Transverse colon (tissue), 4 donors: ENCODE results near the gene ADGRF4. TPM values are rescaled to one million over a fixed set of nuclear protein-coding genes. Genes with fewer than 3 reads are reported as not detected.

Experiments
- DNase-seq: peaks from one replicate; pipeline ENCODE4 v3.0.0-alpha.2; 2019
- H3K27ac ChIP-seq, 4 donors: fragments of 200-600 bp; sonication (generic); 2 replicates each; pipeline ENCODE4 v1.5.1; 2016 to 2018; ENCODE audit warnings: inconsistent platforms in 4 of 4
- H3K27me3 ChIP-seq: fragments of 200-600 bp; sonication (generic); 2 replicates; pipeline ENCODE4 v1.5.1; 2017; ENCODE audit warnings: inconsistent platforms
- H3K36me3 ChIP-seq, 4 donors: fragments of 200-600 bp; sonication (generic); 2 replicates each; pipeline ENCODE4 v1.5.1; 2017 to 2019; ENCODE audit warnings: inconsistent platforms in 4 of 4
- H3K4me1 ChIP-seq, 4 donors: fragments of 200-600 bp; sonication (generic); 2 replicates each; pipeline ENCODE4 v1.5.1; 2017 to 2020; ENCODE audit warnings: inconsistent platforms in 4 of 4
- H3K4me3 ChIP-seq, 4 donors: fragments of 200-600 bp; sonication (generic); 1 replicate in 1 of 4; 2 replicates in 3 of 4; pipeline versions ENCODE4 v1.5.1 to v1.6.1; 2017 to 2019; ENCODE audit warnings: inconsistent platforms in 4 of 4
- H3K9me3 ChIP-seq, 2 donors: fragments of 200-600 bp; sonication (generic); 2 replicates each; pipeline ENCODE4 v1.5.1; 2017 to 2019; ENCODE audit warnings: inconsistent platforms in 2 of 2
- CTCF ChIP-seq, 5 experiments: fragments of 200-600 bp in 3 of 5; fragments of 450-650 bp in 2 of 5; sonication (generic) in 3 of 5; IDR thresholded peaks; 1 replicate in 2 of 5; 2 replicates in 3 of 5; pipeline ENCODE4 v1.5.1; 2016 to 2017; ENCODE audit warnings: antibody characterized with exemption in 5 of 5, inconsistent platforms in 3 of 5, mild to moderate bottlenecking in 2 of 5, moderate library complexity in 1 of 5
- EP300 ChIP-seq: sonication (generic); formaldehyde crosslinking; IDR thresholded peaks from one replicate; pipeline ENCODE4 v1.6.1; 2017; ENCODE audit warnings: antibody characterized with exemption, low read depth
- POLR2A ChIP-seq: fragments of 450-650 bp; IDR thresholded peaks from one replicate; pipeline ENCODE4 v1.6.1; 2016; ENCODE audit warnings: antibody characterized with exemption, mild to moderate bottlenecking, moderate library complexity
- POLR2AphosphoS5 ChIP-seq, 3 donors: sonication (generic); formaldehyde crosslinking; IDR thresholded peaks; one replicate each; pipeline ENCODE4 v1.6.1; 2016; ENCODE audit warnings: antibody characterized with exemption in 3 of 3
- WGBS, 2 donors: methylation state at CpG; one replicate each; pipeline ENCODE4 v1.1.5; 2018; ENCODE audit warnings: low coverage in 1 of 2; 5-methylcytosine and 5-hydroxymethylcytosine counted together
- in situ Hi-C, 4 donors: fragments of 200-750 bp; cut with MboI; loops; one replicate each; pipeline versions ENCODE4 v1.15.0 to v1.15.1; 2017; ENCODE audit warnings: low sequenced_read_pairs in 3 of 4, low pct_ligation_motif_present in 1 of 4, low pct_unique_long_range_greater_than_20kb in 1 of 4
- intact Hi-C: fragments of 100-400 bp; cut with DNase I; formaldehyde crosslinking; loops from one replicate; pipeline ENCODE4 v1.15.1; 2023; ENCODE audit warnings: low total_unique reads
- total RNA-seq, 4 donors: library from RNA; depleted of rRNA; stranded (reverse); fragments of >200 nt; gene quantifications; one replicate each; pipeline ENCODE4 v1.1.0, GENCODE V29; 2016

Gene ADGRF4
- total RNA-seq, 4 donors from 2014 or later = 2.0 to 3.5 (median 3.0) TPM; not detected in 1

- Histone ChIP-seq H3K36me3 (no peaks in the 10 kb centered on the region), H3K27ac (no peak overlapping the region), H3K4me1 (no peaks in the 10 kb centered on the region), H3K27me3 (no peaks in the 10 kb centered on the region), H3K4me3 (no peak overlapping the region), H3K9me3 (no peaks in the 10 kb centered on the region)
- DNase-seq = no peak
- WGBS, 2 donors = 45 to 53% methylated on average over 2 of the region's 2 CpGs
- intact Hi-C loops (no loop called here), in situ Hi-C loops (no loop called here)
- TF ChIP-seq EP300 (no peak), POLR2A (no peak), POLR2AphosphoS5 (IDR thresholded peaks at IDR 0.05) (no peak), CTCF (IDR thresholded peaks at IDR 0.05) (no peak)
These were observed 18.3 kb upstream of the ADGRF4 start for GRCh38 chr6:47680051-47680450.

- Histone ChIP-seq H3K27ac (no peak overlapping the region), H3K4me3 (no peak overlapping the region), H3K27me3 (no peaks in the 10 kb centered on the region), H3K9me3 (no peaks in the 10 kb centered on the region), H3K36me3 (no peaks in the 10 kb centered on the region), H3K4me1 (no peaks in the 10 kb centered on the region)
- WGBS, 2 donors = 75 to 84% methylated on average over 2 to 4 of the region's 4 CpGs
- intact Hi-C loops (no loop called here), in situ Hi-C loops (no loop called here)
- no peak for DNase-seq
- TF ChIP-seq CTCF (IDR thresholded peaks at IDR 0.05) = no peak
- TF ChIP-seq EP300 = no peak
- TF ChIP-seq POLR2AphosphoS5 (IDR thresholded peaks at IDR 0.05) = no peak
- no peak for TF ChIP-seq POLR2A
These were observed 17.7 kb upstream of the ADGRF4 start for GRCh38 chr6:47680724-47681123.

GRCh38 chr6:47681201-47681990, 17.0 kb upstream of the ADGRF4 start:
- Histone ChIP-seq H3K4me3 (no peak overlapping the region), H3K27me3 (no peaks in the 10 kb centered on the region), H3K27ac (no peak overlapping the region), H3K4me1 (no peaks in the 10 kb centered on the region), H3K9me3 (no peaks in the 10 kb centered on the region), H3K36me3 (no peaks in the 10 kb centered on the region)
- TF ChIP-seq POLR2AphosphoS5 (IDR thresholded peaks at IDR 0.05) (no peak), EP300 (no peak), POLR2A (no peak), CTCF (IDR thresholded peaks at IDR 0.05) (no peak)
- intact Hi-C loops = no loop called here
- in situ Hi-C loops = no loop called here
- 81 to 100% methylated on average over 1 of the region's 1 CpG for WGBS, 2 donors
- DNase-seq = no peak

GRCh38 chr6:47686411-47686810, 12.0 kb upstream of the ADGRF4 start:
- no peaks in the 10 kb centered on the region for H3K4me1 ChIP-seq
- intact Hi-C loops = no loop called here
- H3K4me3 ChIP-seq = no peak overlapping the region
- in situ Hi-C loops = no loop called here
- 85 to 93% methylated on average over 1 of the region's 1 CpG for WGBS, 2 donors
- no peaks in the 10 kb centered on the region for H3K9me3 ChIP-seq
- no peak for TF ChIP-seq POLR2A
- no peak for TF ChIP-seq CTCF (IDR thresholded peaks at IDR 0.05)
- TF ChIP-seq POLR2AphosphoS5 (IDR thresholded peaks at IDR 0.05) = no peak
- no peak for TF ChIP-seq EP300
- no peaks in the 10 kb centered on the region for H3K27me3 ChIP-seq
- no peaks in the 10 kb centered on the region for H3K36me3 ChIP-seq
- no peak overlapping the region for H3K27ac ChIP-seq
- no peak for DNase-seq
